CD4-positive, alpha-beta T cell (primary cell): Measurements from ENCODE around the gene CACNA1E. TPM values are rescaled to one million over a fixed set of nuclear protein-coding genes. Genes with fewer than 3 reads are reported as not detected.

Source experiments
- ATAC-seq: fragments of 200-7000 bp; cut with Tn5 transposase; one replicate; pipeline ENCODE4 v1.10.0; 2022; ENCODE audit warnings: mild to moderate bottlenecking; ENCODE audit not compliant: poor library complexity
- CTCF ChIA-PET: fragments of 350-600 bp; sonication (Branson Sonifier 250); formaldehyde crosslinking; loops from one replicate; lab custom pipeline; 2021; ENCODE audit warnings: antibody characterized with exemption, inconsistent platforms; lab: Charles Lee
- POLR2A ChIA-PET: fragments of 350-600 bp; sonication (Branson Sonifier 250); formaldehyde crosslinking; loops from one replicate; lab custom pipeline; 2021; ENCODE audit warnings: antibody characterized with exemption, inconsistent platforms; lab: Charles Lee
- DNase-seq, 14 experiments: peaks; one replicate each; pipeline ENCODE4 v3.0.0-alpha.2; 2013 to 2020; ENCODE audit warnings: mixed read lengths in 2 of 14
- H3K27ac ChIP-seq, 2 donors: one replicate each; pipeline versions ENCODE4 v1.5.1 to v1.7.0; 2013; ENCODE audit warnings: low read length in 2 of 2, low read depth in 1 of 2, mild to moderate bottlenecking in 1 of 2
- H3K27me3 ChIP-seq, 2 experiments: 1 replicate in 1 of 2; 2 replicates in 1 of 2; pipeline versions ENCODE4 v1.6.1 to v1.7.0; 2013; ENCODE audit warnings: low read length in 2 of 2, control low read depth in 1 of 2, mild to moderate bottlenecking in 1 of 2, moderate library complexity in 1 of 2; ENCODE audit not compliant: insufficient read depth in 2 of 2, control insufficient read depth in 1 of 2
- H3K36me3 ChIP-seq: one replicate; pipeline ENCODE4 v1.6.1; 2013; ENCODE audit warnings: low read length, control low read depth; ENCODE audit not compliant: insufficient read depth
- H3K4me1 ChIP-seq: one replicate; pipeline ENCODE4 v1.6.1; 2013; ENCODE audit warnings: low read length, control low read depth; ENCODE audit not compliant: insufficient read depth
- H3K4me3 ChIP-seq: one replicate; pipeline ENCODE4 v1.5.1; 2013; ENCODE audit warnings: mild to moderate bottlenecking, low read length, moderate library complexity
- H3K9me3 ChIP-seq, 2 experiments: 1 replicate in 1 of 2; 2 replicates in 1 of 2; pipeline versions ENCODE4 v1.6.1 to v1.7.0; 2013; ENCODE audit warnings: low read length in 2 of 2, mild to moderate bottlenecking in 2 of 2, control low read depth in 1 of 2, moderate library complexity in 1 of 2; ENCODE audit not compliant: control insufficient read depth in 1 of 2, insufficient read depth in 1 of 2
- H3K27ac Mint-ChIP-seq: one replicate; pipeline ENCODE4 v1.8.0; 2020; ENCODE audit warnings: mixed read lengths
- H3K27me3 Mint-ChIP-seq: one replicate; pipeline ENCODE4 v1.8.0; 2021; ENCODE audit warnings: mixed read lengths
- H3K36me3 Mint-ChIP-seq: one replicate; pipeline ENCODE4 v1.8.0; 2021; ENCODE audit warnings: low read depth, mixed read lengths
- H3K4me1 Mint-ChIP-seq: one replicate; pipeline ENCODE4 v1.8.0; 2021; ENCODE audit warnings: low read depth, mixed read lengths
- H3K4me3 Mint-ChIP-seq: one replicate; pipeline ENCODE4 v1.8.0; 2020; ENCODE audit warnings: mild to moderate bottlenecking, mixed read lengths
- H3K9me3 Mint-ChIP-seq: one replicate; pipeline ENCODE4 v1.8.0; 2020; ENCODE audit warnings: mixed read lengths
- CTCF ChIP-seq: fragments of 200-600 bp; IDR thresholded peaks from one replicate; pipeline ENCODE4 v1.8.0; 2022; ENCODE audit warnings: antibody characterized with exemption, mild to moderate bottlenecking
- intact Hi-C, 2 experiments: fragments of 100-400 bp; cut with DNase I in 1 of 2; cut with micrococcal nuclease in 1 of 2; formaldehyde crosslinking; loops; one replicate each; pipeline versions ENCODE4 v1.15.1 to v1.9.0; 2023 to 2025; cut with DNase I, micrococcal nuclease
- total RNA-seq, 174 experiments: library from RNA in 2 of 174; stranded (reverse) in 2 of 174; gene quantifications; one replicate each; pipeline ENCODE4 v1.2.3 and lab custom pipeline; 2021 to 2026

Gene CACNA1E
- total RNA-seq, 2 experiments from 2014 or later, result not detected

GRCh38 chr1:181548497-181548896 lies 65.2 kb downstream of the CACNA1E start:
- Mint-ChIP-seq H3K4me3 (no peak overlapping the region), H3K27me3 (peaks cover 66% of the 10 kb centered on the region), H3K36me3 (no peaks in the 10 kb centered on the region), H3K4me1 (no peaks in the 10 kb centered on the region), H3K27ac (no peak overlapping the region), H3K9me3 (no peaks in the 10 kb centered on the region)
- no peaks in the 10 kb centered on the region for H3K36me3 ChIP-seq
- no peaks in the 10 kb centered on the region for H3K9me3 ChIP-seq
- POLR2A ChIA-PET, result no interaction called here
- ATAC-seq (no peak), DNase-seq (no peak)
- H3K4me1 ChIP-seq, result no peaks in the 10 kb centered on the region
- no peak for TF ChIP-seq CTCF
- H3K27ac ChIP-seq, result no peak overlapping the region
- peaks cover 3 to 13% of the 10 kb centered on the region in 2 experiments for H3K27me3 ChIP-seq
- intact Hi-C loops, result no loop called here
- H3K4me3 ChIP-seq, result no peak overlapping the region
- CTCF ChIA-PET, result no interaction called here

- Histone ChIP-seq H3K9me3 (no peaks in the 10 kb centered on the region), H3K27ac (no peak overlapping the region), H3K36me3 (no peaks in the 10 kb centered on the region), H3K4me3 (no peak overlapping the region), H3K27me3 (peaks cover 3 to 10% of the 10 kb centered on the region in 2 experiments), H3K4me1 (no peaks in the 10 kb centered on the region)
- Mint-ChIP-seq H3K27me3 (peaks cover 60% of the 10 kb centered on the region), H3K27ac (no peak overlapping the region), H3K36me3 (no peaks in the 10 kb centered on the region), H3K4me3 (no peak overlapping the region), H3K9me3 (no peaks in the 10 kb centered on the region), H3K4me1 (no peaks in the 10 kb centered on the region)
- POLR2A ChIA-PET, result no interaction called here
- ATAC-seq (no peak), DNase-seq (no peak)
- intact Hi-C loops, result no loop called here
- TF ChIP-seq CTCF, result no peak
- CTCF ChIA-PET, result interaction anchor here (1.2 kb wide), 1 partner anchor 11 kb away, joined by 3 read pairs; no protein-coding TSS in a partner anchor
Observed at GRCh38 chr1:181551249-181551648, 67.9 kb downstream of the CACNA1E start.

- H3K9me3 Mint-ChIP-seq, result no peaks in the 10 kb centered on the region
- Histone ChIP-seq H3K9me3 (no peaks in the 10 kb centered on the region), H3K27me3 (peaks cover 2 to 10% of the 10 kb centered on the region in 2 experiments), H3K4me1 (no peaks in the 10 kb centered on the region), H3K27ac (no peak overlapping the region), H3K36me3 (no peaks in the 10 kb centered on the region), H3K4me3 (no peak overlapping the region)
- peaks cover 54% of the 10 kb centered on the region for H3K27me3 Mint-ChIP-seq
- no peak for ATAC-seq
- ChIA-PET CTCF (interaction anchor here (1.2 kb wide), 1 partner anchor 10 kb away, joined by 3 read pairs; no protein-coding TSS in a partner anchor), POLR2A (no interaction called here)
- H3K27ac Mint-ChIP-seq, result no peak overlapping the region
- no peak for TF ChIP-seq CTCF
- H3K4me1 Mint-ChIP-seq, result no peaks in the 10 kb centered on the region
- no peak overlapping the region for H3K4me3 Mint-ChIP-seq
- intact Hi-C loops, result no loop called here
- DNase-seq, result no peak
- H3K36me3 Mint-ChIP-seq, result no peaks in the 10 kb centered on the region
Observed at GRCh38 chr1:181551754-181552153, 68.4 kb downstream of the CACNA1E start.
